ENCODE measurements around the gene SLC6A3.
"Not testable (repeated sequence)": the region's sequence is repeated elsewhere in the genome, so short reads cannot be mapped to it uniquely, and the experiment has no call there.

Gene SLC6A3

GRCh38 chr5:1387059-1387755 is 58.0 kb downstream of the SLC6A3 start:
- DNase-seq (ENCODE audit: low read depth): no peak

- DNase-seq (ENCODE audit: low read depth): peak; percentile 59
Observed at GRCh38 chr5:1386274-1386717, 58.9 kb downstream of the SLC6A3 start.

- DNase-seq (ENCODE audit: low read depth): peak; percentile 77
Observed at GRCh38 chr5:1385395-1386273, 59.6 kb downstream of the SLC6A3 start.

GRCh38 chr5:1384521-1384920 is 60.7 kb downstream of the SLC6A3 start:
- DNase-seq (ENCODE audit: low read depth): no peak

- DNase-seq (ENCODE audit: low read depth): no peak
Observed at GRCh38 chr5:1383886-1384401, 61.3 kb downstream of the SLC6A3 start.

- DNase-seq (ENCODE audit: low read depth): no peak
Observed at GRCh38 chr5:1383344-1383743, 61.9 kb downstream of the SLC6A3 start.

- DNase-seq (ENCODE audit: low read depth): no peak
Observed at GRCh38 chr5:1382248-1382700, 63.0 kb downstream of the SLC6A3 start.

GRCh38 chr5:1381370-1382247 is 63.6 kb downstream of the SLC6A3 start:
- no peak for DNase-seq (ENCODE audit: low read depth)

- DNase-seq (ENCODE audit: low read depth): no peak
Observed at GRCh38 chr5:1380910-1381309, 64.3 kb downstream of the SLC6A3 start.

GRCh38 chr5:1380011-1380817 is 65.0 kb downstream of the SLC6A3 start:
- DNase-seq (ENCODE audit: low read depth): peak; percentile 40

GRCh38 chr5:1378866-1379659 is 66.2 kb downstream of the SLC6A3 start:
- DNase-seq (ENCODE audit: low read depth): no peak

GRCh38 chr5:1378096-1378495 is 67.1 kb downstream of the SLC6A3 start:
- DNase-seq (ENCODE audit: low read depth): no peak

GRCh38 chr5:1376981-1377380 is 68.3 kb downstream of the SLC6A3 start:
- DNase-seq (ENCODE audit: low read depth): no peak

GRCh38 chr5:1375871-1376810 is 69.1 kb downstream of the SLC6A3 start:
- no peak for DNase-seq (ENCODE audit: low read depth)

- no peak for DNase-seq (ENCODE audit: low read depth)
Observed at GRCh38 chr5:1374679-1375055, 70.6 kb downstream of the SLC6A3 start.

- DNase-seq (ENCODE audit: low read depth): no peak
Observed at GRCh38 chr5:1374030-1374678, 71.1 kb downstream of the SLC6A3 start.

GRCh38 chr5:1371972-1372342 is 73.3 kb downstream of the SLC6A3 start:
- DNase-seq (ENCODE audit: low read depth): not testable (repeated sequence)

- no peak for DNase-seq (ENCODE audit: low read depth)
Observed at GRCh38 chr5:1371218-1371971, 73.8 kb downstream of the SLC6A3 start.
